Placental epithelial cell (primary cell): ENCODE data around the gene CD47. TPM values are rescaled to one million over a fixed set of nuclear protein-coding genes. Genes with fewer than 3 reads are reported as not detected.

Experiments
- total RNA-seq: library from RNA; depleted of rRNA; stranded (reverse); fragments of >200 nt; gene quantifications from 2 replicates; pipeline ENCODE4 v1.2.3, GENCODE V29; 2012

Gene CD47
- 49.1 and 57.5 TPM in 2 replicates for total RNA-seq

GRCh38 chr3:108090701-108091497, at the start of gene CD47:
Gene CD47, minus strand, starts transcription at chr3:108091031. Its CDS starts 123 bp downstream, at chr3:108090908.

Other genes with a start within 250 kb of the CD47 start
- 37.7 and 55.0 TPM in 2 replicates for gene IFT57, start 131.4 kb upstream of the CD47 start, total RNA-seq
- gene HHLA2, start 205.5 kb upstream of the CD47 start, total RNA-seq: under 0.01 TPM in 1 of 2 replicates, not detected in the other